GM12892 (cell line): Measurements from ENCODE around the gene KIAA1217.

Source experiments
- POLR2A ChIP-seq: IDR thresholded peaks from 2 replicates; pipeline ENCODE4 v1.6.1; 2011; ENCODE audit warnings: low read depth, low read length, control low read depth
- TAF1 ChIP-seq: IDR thresholded peaks from 2 replicates; pipeline ENCODE4 v1.6.1; 2011; ENCODE audit warnings: low read depth, mild to moderate bottlenecking, control low read depth, low read length, borderline replicate concordance

DNA sequence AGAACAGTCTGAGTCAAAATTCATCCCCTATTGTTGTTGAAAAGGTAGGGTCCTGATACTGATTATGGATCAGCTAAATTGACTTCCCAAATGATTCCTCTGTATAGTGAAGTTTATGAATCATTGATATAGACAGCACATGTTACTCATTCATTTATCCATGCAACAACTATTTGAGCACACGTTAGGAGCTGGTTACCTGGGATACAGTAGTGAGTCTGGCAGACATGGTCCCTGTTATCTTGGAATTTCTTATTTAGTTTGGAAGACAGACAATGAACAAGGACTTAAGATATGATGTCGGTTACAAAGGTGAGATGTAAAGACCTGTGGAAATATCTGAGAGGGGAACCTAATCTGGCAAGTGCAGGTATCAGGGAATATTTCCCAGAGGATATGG, 28.0 kb upstream of the KIAA1217 start:
- TF ChIP-seq POLR2A (no peak), TAF1 (no peak)
